ENCODE data around the gene DCAF8.

The DCAF8 gene

GRCh38 chr1:160206036-160206389, 56.3 kb downstream of the DCAF8 start:
- peak in 16 of 56 donors; percentile 13 to 51 (median 35) for DNase-seq

- peak in 49 of 56 donors; percentile 33 to 86 (median 68) for DNase-seq
These were observed 56.9 kb downstream of the DCAF8 start, which contains the start of gene PEA15 for GRCh38 chr1:160205242-160206035. TSS of gene PEA15 (plus strand) at chr1:160205384. CDS start at chr1:160211545, 6,161 bp downstream.

GRCh38 chr1:160204526-160205241, 57.7 kb downstream of the DCAF8 start:
- peak in 12 of 56 donors; percentile 19 to 59 (median 38) for DNase-seq

DNA sequence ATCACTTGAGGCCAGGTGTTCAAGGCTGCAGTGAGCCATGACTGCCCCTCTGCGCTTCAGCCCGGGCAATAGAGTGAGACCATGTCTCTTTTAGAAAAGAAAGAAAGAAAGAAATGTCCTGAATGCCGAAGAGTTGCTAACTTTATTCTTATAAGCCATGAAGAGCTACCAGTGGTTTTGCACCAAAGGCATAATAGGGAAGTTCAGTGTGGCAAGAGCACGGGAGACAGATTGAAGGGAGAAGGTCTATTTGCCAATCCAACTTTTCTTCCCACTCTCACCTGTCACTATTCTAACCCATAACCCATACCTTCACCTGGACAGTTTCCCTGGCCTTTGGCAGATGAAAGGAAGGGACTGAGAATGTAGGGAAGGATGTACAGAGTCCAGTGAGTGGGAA, 61.6 kb downstream of the DCAF8 start:
- no peak for DNase-seq

- DNase-seq: peak in 18 of 56 donors; percentile 5 to 50 (median 22)
These were observed 65.1 kb downstream of the DCAF8 start for GRCh38 chr1:160197231-160197630.

GRCh38 chr1:160196143-160196542, 66.2 kb downstream of the DCAF8 start:
- no peak for DNase-seq

- no peak for DNase-seq
These were observed 67.7 kb downstream of the DCAF8 start for GRCh38 chr1:160194737-160195059.

DNA sequence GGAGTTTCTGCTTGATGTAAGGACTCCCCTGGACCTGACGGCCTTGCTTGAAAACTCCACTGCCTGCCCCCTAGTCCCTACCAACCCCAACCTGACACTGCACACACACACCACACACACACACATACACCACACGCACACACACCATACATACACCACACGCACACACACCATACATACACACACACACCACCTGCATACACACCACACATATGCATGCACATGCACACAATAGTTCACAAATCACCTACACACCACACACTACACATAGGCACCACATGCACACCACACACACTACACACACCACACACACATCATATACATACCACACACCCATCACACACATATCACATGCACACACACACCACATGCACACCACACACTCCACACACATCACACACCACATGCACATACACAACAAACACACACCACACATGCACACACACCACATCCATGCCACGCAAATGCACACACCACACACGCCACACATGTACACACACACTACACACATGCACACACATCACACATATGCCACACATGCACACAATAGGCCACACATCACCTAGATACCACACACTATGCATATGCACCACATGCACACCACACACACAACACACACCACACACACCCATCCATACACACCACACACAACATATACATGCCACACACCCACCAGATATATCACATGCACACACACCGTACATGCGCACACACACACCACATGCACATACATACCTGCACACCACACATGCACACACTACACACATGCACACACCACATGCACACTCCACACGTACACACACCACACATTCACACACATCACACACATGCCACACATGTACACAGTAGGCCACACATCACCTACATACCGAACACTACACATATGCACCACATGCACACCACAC, 68.3 kb downstream of the DCAF8 start:
- no peak for DNase-seq

DNA sequence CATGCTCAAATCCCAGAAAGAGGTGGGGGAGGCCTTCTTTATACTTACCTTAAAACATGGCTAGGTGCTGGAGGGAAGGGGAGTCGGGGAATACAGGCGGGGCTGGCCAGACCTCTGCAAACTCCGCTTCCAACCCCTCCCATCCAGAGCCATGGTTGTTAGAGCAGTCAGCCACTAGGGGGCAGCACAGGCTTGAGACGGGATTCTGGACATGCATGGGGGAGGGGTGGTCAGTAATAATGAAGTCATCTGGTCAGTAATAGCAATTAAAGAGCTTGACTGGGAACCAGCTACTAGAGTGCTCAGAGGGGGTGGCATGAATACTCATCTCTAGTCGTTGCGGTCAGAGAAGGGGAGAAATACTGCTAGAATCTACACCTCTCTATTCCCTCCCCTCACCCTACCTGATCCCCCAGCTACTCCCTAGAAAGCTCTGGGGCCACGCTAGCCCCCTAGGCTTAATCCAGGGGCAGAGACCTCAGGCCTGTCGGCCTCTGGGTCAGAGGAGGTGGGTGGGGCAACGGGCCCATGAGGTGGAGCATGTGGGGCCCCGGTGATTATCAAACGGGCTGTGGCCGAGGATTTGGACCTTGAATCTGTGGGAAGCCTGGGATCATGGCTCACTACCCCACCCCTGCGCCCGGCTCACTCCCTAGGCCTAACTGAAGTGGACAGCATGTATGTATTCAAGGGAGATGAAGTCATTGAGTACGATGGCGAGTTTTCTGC, 69.1 kb downstream of the DCAF8 start:
- peak in 55 of 56 donors; percentile 25 to 88 (median 70) for DNase-seq

- no peak for DNase-seq
These were observed 70.1 kb downstream of the DCAF8 start for GRCh38 chr1:160192234-160192633.

GRCh38 chr1:160191756-160192155, 70.6 kb downstream of the DCAF8 start:
- DNase-seq: no peak

GRCh38 chr1:160189649-160190625, 72.4 kb downstream of the DCAF8 start, which contains the start of gene CASQ1:
TSS of gene CASQ1 (plus strand) at chr1:160190575. CDS start at chr1:160190752, 177 bp downstream.
- DNase-seq: peak in 11 of 56 donors; percentile 6 to 45 (median 21)

- DNase-seq: no peak
These were observed 74.0 kb downstream of the DCAF8 start for GRCh38 chr1:160188341-160188740.

GRCh38 chr1:160187407-160187806, 74.9 kb downstream of the DCAF8 start:
- no peak for DNase-seq

DNA sequence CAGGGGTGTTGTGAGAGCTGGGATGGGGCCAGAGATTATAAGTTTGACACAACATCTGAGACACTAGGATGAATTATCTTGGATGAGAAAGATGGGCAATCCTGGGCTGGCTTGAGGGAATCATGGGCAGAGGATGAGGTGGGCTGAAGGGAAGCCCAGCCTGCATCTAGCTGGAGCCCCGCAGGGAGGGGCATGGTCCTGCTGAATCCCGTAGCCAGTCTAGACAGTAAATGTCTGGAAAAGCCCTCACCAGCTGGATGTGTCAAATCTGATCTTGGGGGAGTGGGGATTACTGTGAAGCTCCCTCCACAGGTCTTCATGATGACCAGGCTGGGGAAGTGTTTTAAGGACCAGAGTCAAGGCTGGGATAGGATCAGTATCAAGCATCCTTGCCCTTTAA, 75.6 kb downstream of the DCAF8 start:
- no peak for DNase-seq

DNA sequence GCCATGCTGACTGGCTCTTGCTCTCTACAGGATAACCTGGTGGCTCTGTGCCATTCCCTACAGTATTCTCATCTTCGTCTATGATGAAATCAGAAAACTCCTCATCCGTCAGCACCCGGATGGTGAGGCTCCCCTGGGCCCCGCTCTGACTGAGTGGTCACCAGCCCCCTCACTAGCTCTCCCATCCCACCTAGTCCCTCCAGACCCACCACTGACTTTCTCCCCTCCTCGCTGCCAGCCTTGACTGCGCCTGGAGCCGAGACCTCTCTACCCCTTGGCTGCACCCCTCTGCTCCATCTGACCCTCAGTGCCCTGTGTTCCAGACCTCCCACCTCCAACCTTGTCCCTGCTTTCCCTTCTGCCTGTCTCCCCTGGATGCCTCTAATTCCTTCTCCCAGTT, 76.1 kb downstream of the DCAF8 start:
- no peak for DNase-seq

- DNase-seq: no peak
These were observed 83.0 kb downstream of the DCAF8 start for GRCh38 chr1:160179336-160179735.

DNA sequence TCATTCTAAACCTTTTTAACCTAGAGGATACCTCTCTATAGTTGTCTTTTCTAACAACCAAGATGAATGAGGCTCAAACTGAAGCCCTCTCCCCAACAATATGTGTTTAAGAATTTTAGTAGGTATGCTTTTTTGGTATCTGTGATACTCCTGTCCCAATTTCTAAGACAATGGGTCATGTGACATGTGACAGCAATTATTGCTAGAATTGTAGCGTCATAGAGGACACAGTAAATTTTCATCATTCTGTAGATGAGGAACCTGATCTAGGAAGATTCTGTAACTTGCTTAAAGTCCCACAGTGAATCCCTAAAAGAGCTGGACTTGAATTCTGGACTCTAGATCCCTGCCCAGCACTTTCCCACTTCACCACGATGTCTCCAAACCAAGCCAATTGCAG, 83.6 kb downstream of the DCAF8 start:
- no peak for DNase-seq

DNA sequence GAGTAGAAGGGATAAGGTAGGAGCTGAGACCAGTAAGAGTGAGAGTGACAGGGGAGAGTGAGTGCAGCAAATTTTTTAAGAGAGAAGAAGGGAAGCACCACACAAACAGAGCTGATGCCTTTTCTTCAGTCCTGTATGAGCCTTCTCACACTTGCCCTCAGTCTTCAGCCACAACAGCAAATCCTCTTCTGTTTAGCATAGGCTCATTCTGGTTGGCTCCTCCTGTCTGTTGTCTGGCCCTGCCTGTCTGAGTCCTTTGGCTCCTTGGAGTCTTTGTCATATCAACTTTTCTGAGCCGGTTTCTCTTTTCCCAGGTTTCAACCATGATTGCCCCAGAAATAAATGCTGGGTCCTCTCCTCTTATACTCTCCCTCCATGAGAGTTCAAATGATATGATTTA, 84.7 kb downstream of the DCAF8 start:
- no peak for DNase-seq

DNA sequence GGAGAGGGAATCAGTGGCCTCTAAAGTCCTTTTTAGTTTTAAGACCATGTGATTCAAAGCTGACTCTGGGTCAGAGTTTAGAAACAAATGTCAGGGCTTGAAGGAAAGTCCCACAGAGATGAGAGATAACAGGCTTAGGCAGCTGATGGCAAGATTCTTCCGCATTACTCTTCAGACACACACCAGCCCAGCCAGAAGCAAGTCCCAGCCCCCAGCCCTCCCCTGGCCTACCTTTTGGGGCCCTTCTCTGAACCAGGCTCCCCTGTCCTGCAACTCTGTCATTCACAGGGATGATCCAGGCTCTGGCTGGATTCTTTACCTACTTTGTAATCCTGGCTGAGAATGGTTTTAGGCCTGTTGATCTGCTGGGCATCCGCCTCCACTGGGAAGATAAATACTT, 85.1 kb downstream of the DCAF8 start:
- DNase-seq: no peak
